Measurements from ENCODE around the gene DPH1.

DNA sequence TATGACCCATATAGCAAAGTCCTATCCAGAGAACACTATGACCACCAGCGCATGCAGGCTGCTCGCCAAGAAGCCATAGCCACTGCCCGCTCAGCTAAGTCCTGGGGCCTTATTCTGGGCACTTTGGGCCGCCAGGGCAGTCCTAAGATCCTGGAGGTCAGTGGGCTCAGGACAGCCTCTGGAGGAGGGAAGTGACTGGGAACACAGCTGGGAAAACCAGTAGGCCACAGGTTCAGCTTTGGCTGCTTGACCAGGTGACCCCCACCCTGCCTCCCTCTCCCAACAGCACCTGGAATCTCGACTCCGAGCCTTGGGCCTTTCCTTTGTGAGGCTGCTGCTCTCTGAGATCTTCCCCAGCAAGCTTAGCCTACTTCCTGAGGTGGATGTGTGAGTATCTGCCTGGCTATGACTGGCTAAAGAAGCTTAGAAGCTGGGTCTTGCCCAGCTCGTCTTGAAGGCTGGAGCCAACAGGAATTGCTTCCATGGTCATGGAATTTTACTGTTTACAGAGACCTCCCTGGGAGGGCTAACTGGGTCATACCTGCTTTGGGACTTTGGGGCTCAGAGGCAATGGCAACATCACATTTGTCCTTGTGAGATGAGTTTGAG, 10.4 kb downstream of the DPH1 start:
- TF ChIP-seq, protein P1, sequence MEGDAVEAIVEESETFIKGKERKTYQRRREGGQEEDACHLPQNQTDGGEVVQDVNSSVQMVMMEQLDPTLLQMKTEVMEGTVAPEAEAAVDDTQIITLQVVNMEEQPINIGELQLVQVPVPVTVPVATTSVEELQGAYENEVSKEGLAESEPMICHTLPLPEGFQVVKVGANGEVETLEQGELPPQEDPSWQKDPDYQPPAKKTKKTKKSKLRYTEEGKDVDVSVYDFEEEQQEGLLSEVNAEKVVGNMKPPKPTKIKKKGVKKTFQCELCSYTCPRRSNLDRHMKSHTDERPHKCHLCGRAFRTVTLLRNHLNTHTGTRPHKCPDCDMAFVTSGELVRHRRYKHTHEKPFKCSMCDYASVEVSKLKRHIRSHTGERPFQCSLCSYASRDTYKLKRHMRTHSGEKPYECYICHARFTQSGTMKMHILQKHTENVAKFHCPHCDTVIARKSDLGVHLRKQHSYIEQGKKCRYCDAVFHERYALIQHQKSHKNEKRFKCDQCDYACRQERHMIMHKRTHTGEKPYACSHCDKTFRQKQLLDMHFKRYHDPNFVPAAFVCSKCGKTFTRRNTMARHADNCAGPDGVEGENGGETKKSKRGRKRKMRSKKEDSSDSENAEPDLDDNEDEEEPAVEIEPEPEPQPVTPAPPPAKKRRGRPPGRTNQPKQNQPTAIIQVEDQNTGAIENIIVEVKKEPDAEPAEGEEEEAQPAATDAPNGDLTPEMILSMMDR (IDR thresholded peaks at IDR 0.05; ENCODE audit: low read depth, low read length), result no peak
- no peak for TF ChIP-seq EZH2phosphoT487 (IDR thresholded peaks at IDR 0.05; ENCODE audit: low read depth)
